HG03108 (cell line): ENCODE results near the gene SAMD11.
"Not testable (repeated sequence)": the region's sequence is repeated elsewhere in the genome, so short reads cannot be mapped to it uniquely, and the experiment has no call there.

Experiments used
- ATAC-seq: cut with Tn5 transposase; IDR thresholded peaks from one replicate; pipeline ENCODE4 v1.9.1; 2021; ENCODE audit warnings: moderate library complexity; ENCODE audit not compliant: unreplicated experiment

Gene SAMD11

GRCh38 chr1:943545-944340 lies 20.0 kb downstream of the SAMD11 start:
- no peak for ATAC-seq

DNA sequence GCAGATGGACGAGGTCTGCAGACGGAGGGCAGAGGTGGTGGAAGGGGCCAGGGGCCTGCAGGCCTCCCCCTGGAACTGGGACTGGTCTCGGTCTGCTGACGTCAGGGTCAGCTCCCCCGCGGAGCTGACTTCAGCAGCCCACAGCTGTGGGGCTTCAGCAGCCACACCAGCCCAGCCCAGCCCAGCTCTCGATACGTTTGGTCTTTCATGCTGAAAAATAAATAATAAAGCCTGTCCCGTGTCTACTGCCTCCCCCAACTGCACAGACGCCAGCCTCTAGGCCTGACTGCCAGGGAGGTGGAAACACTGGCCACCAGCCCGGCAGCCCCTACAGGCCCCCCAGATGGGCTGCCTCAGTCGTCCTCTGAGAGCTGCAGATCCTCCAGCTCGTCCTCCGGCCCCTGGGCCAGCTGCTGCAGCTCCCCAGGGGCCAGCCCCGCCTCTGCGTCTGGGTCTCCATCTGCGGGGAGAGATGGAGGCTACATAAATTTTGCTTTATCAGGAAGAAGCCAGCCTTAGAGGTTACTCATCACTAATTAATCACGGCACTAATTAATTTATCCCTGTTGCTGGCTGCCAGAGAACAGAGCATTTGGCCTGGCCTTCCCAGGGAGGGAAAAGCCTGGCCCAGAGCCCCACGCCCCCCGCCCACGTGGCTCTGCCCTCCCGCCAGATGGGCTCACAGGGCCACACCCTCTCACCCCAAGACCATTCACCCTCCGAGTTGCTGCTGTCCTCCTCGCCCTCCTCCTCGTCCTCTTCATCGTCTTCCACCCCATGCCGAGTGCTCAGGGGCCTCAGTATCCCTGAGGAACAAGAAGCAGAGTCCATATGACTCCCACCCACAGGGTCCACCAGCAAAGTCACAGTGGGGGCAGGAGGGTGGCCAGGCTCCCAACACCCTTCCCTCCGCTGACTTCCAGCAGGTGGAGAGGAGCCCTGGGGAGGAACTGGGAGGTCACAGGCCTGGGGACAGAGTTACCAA lies 20.9 kb downstream of the SAMD11 start:
- no peak for ATAC-seq

- ATAC-seq = no peak
Observed at GRCh38 chr1:945688-946556, 22.2 kb downstream of the SAMD11 start.

DNA sequence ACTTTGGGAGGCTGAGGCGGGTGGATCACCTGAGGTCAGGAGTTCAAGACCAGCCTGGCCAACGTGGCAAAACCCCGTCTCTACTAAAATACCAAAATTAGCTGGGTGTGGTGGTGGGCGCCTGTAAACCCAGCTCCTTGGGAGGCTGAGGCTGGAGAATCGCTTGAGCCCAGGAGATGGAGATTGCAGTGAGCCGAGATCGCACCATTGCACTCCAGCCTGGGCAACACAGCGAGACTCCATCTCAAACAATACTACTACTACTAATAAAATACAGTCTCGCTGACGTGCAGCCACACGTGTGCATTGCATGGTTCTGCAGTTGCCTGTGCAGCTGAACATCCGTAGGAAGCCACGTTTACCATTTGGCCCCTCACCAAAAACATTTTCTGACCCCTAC lies 23.1 kb downstream of the SAMD11 start:
- not testable (repeated sequence) for ATAC-seq

DNA sequence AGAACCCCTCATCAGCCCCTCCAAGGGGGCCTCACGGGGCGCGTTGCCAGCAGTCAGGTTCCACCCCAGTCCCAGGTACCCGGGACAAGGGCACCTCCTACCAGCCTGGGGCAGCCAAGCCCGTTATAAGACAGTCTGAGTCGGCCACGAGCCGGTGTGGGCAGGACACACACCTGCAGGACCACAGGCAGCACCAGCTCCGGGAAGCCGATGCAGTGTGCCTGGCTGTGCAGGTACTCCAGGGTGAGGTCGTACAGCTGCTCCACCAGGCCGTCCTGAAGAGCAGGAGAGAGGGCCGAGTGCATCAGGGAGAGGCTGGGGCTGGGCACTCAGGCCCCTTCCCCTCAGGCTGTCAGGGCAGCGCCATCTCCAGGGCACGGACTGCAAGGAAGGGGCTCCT lies 24.2 kb downstream of the SAMD11 start:
- ATAC-seq = no peak

DNA sequence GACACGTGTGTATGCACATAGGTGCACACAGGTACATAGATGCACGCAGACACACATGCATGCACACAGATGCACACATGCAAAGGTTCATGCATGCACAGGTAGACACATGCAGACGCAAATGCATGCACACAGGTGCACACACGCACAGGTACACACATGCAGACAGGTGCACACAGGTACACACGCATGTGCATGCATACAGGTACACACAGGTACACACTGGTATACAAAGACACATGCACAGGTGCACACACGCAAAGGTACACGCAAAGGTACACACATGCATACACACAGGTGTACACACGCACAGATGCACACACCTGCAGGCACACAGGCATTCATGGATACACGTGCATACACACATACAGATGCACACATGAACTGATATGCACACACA lies 26.5 kb downstream of the SAMD11 start:
- ATAC-seq = no peak

DNA sequence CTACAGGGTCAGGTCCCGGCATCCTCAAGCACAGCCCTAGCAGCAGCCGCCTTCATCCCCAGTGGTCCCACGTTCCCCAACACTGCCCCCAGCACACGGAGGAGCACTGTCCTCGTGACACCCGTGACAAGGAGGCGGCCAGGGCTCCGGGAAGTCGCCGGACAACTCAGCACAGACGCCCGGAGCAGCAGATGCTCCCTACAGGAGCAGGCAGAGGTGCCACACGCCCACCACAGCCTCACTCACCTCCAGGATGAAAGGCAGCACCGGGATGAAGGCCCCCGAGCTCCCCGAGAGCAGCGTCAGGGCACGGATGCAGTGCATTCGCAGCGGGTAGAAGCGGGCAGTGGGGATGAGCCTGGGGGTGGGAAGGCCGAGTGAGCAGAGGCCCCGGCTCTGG lies 27.2 kb downstream of the SAMD11 start:
- ATAC-seq = no peak

DNA sequence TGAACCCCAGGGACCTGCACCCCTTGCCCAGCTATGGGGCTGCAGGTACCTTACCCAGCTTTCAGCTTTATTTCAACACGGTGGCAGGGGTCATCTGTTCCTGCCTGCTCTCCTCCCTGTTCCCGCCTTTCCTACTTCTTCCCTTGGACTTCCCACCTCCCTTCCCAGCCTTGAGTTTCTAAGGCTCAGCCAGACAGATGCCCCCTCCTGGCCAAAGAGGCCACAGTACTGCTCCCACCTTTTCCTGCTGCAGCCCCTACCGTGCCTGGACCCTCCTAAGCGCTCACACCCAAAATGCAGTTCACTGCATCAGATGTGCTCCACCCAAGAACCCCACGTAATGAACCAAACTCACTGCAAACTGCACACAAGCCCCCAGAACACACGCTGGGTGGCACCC lies 27.6 kb downstream of the SAMD11 start:
- ATAC-seq = no peak

- no peak for ATAC-seq
Observed at GRCh38 chr1:952201-952600, 28.5 kb downstream of the SAMD11 start.

- no peak for ATAC-seq
Observed at GRCh38 chr1:952603-953002, 28.9 kb downstream of the SAMD11 start.

DNA sequence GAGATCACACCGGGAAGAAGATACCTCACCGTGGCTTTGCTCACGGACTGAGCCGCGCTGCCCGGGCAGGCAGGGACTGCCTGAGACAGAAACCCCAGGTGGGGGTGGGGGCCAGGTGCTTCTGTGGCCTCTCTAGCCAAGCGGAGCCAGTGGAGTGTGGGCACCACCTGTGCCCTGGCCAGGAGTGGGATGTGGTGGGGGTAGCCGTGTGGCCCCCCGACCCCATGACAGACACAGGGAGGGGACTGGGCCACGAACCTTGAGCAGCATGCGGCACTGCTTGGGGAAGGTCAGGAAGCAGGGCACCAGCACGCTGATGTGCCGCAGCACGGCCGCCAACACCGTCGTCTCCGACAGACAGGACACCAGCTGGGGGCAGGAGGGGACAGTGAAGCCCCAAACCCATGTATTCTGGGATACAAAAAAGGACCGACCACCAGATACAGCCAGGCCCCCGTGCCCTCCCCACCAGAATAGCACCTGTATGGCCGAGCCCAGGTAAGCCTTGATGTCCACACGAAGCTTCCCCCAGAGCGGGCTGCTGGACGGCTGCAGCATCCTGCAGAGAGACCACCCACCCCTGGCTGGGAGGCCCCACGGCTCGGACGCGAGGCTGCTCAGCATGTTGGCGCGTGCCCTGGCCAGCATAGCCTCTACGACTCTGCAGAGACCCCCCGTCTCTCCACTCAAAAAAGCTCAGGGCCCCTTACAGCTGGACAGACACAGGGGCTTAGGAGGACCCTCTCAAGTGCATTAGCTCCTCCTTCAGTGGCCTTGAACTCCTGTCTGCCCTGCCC lies 30.0 kb downstream of the SAMD11 start:
- no peak for ATAC-seq

GRCh38 chr1:954927-955326 lies 31.2 kb downstream of the SAMD11 start:
- no peak for ATAC-seq

DNA sequence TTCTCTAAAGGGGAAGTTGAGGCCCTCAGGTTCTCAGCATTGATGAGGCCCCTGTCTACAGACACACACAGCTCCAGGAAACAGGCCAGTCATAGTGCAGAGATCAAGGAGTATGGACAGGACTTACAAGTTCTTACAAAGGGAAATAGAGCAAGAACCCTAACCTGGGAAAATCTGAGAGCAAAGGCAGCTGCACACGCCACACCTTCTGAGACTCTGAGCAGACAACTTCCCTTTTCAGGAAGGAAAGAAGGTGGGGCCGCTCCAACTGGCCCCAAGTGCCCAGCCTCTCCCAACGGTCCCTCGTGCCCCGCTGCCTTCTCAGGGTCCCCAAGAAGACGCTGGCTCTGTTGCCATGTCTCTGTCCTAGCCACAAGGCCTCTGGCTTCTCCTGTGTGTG lies 31.8 kb downstream of the SAMD11 start:
- ATAC-seq = no peak

DNA sequence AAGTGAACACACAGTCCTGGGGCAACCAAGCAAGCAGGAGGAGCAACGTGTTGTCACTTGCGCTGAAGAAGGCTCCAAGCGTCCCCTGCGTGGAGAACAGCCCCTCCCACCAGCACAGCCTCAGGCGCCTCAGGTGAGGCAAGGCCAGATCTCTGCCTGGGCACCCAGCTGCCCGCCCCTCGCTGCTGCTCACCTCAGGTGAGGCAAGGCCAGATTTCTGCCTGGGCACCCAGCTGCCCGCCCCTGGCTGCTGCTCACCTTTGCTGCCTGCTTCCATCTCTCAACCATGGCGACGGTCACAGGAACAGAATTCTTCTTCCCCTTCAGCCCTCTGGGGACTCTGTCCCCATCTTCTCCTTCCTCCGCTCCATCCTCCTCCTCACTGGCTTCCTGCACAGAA lies 32.9 kb downstream of the SAMD11 start:
- no peak for ATAC-seq

GRCh38 chr1:958823-959730 lies 35.4 kb downstream of the SAMD11 start, which contains the start of gene NOC2L:
TSS of gene NOC2L (minus strand) at chr1:959256. CDS start at chr1:959240, 16 bp downstream.
- peak; percentile 52 for ATAC-seq

GRCh38 chr1:959731-960362 lies 36.1 kb downstream of the SAMD11 start:
- ATAC-seq = no peak

DNA sequence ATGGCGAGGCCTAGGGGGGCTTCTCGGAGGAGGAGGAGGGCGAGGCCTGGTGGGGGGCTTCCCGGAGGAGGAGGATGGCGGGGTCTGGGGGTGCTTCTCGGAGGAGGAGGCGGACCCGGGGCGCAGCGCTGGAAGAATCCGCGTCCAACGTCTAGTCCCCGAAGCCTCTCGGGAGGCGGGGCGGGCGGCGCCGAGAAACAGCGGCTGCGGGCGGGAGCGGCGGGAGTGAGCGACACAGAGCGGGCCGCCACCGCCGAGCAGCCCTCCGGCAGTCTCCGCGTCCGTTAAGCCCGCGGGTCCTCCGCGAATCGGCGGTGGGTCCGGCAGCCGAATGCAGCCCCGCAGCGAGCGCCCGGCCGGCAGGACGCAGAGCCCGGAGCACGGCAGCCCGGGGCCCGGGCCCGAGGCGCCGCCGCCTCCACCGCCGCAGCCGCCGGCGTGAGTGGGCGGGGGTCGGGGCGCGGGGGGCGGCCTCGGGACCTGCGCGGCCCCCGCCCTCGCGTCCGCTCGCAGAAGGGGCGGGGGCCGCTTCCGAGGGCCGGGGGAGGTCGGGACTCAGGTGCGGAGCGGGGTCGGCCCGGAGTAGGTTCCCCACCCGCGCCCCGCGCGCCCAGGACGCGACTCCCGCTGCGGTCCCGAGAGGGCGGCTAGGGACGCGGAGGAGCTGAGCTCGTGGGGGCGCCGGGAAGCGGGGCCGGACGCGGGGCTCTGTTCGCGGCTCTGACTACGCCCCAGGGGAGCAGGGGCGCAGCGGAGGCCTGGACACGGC lies 36.8 kb downstream of the SAMD11 start, which contains the start of gene KLHL17:
KLHL17 (plus strand) TSS at position 222 of the 769 bp plus-strand sequence; CDS start at position 332, 110 bp downstream.
- no peak for ATAC-seq
